ENCODE results near the gene FIBIN. TPM values are rescaled to one million over a fixed set of nuclear protein-coding genes. Genes with fewer than 3 reads are reported as not detected.

Gene FIBIN
- total RNA-seq, 1 donor from 2014 or later: 27.3 TPM

- no peaks in the 10 kb centered on the region for H3K27me3 ChIP-seq
- H3K4me3 ChIP-seq: no peak overlapping the region
- ATAC-seq (no peak), DNase-seq (no peak)
- no peaks in the 10 kb centered on the region for H3K36me3 ChIP-seq
- no peak for TF ChIP-seq CTCF (IDR thresholded peaks at IDR 0.05)
- intact Hi-C loops (cut with DNase I): no loop called here
- no peak overlapping the region for H3K27ac ChIP-seq
- H3K9me3 ChIP-seq: no peaks in the 10 kb centered on the region
- H3K4me1 ChIP-seq: peaks cover 5% of the 10 kb centered on the region
These were observed 45.0 kb upstream of the FIBIN start for GRCh38 chr11:26948881-26949280.

DNA sequence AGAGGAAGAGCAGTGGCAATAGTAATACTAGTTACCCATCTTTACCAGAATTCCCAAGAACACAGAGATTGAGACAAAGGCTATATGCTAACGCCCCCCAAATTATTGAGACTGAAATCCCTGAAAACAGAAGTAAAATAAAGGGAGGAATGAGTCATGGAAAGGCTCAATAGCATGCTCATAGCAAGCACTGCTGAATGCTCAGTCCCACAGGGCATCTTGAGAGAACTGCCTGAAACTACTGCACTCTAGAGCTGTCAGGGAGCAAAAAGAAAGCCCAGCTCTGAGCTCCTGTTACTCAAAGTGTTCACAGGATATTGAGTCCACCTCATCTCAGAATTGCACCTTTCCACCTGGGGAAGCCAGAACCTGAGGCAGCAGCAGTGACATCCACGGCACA is 44.1 kb upstream of the FIBIN start:
- intact Hi-C loops (cut with DNase I): no loop called here
- no peak overlapping the region for H3K27ac ChIP-seq
- no peak for TF ChIP-seq CTCF (IDR thresholded peaks at IDR 0.05)
- H3K27me3 ChIP-seq: no peaks in the 10 kb centered on the region
- ATAC-seq (no peak), DNase-seq (no peak)
- H3K36me3 ChIP-seq: no peaks in the 10 kb centered on the region
- no peaks in the 10 kb centered on the region for H3K9me3 ChIP-seq
- H3K4me1 ChIP-seq: peaks cover 5% of the 10 kb centered on the region
- no peak overlapping the region for H3K4me3 ChIP-seq

- no peaks in the 10 kb centered on the region for H3K9me3 ChIP-seq
- peak; percentile 60 for ATAC-seq
These were observed 43.6 kb upstream of the FIBIN start for GRCh38 chr11:26950260-26950719.

DNA sequence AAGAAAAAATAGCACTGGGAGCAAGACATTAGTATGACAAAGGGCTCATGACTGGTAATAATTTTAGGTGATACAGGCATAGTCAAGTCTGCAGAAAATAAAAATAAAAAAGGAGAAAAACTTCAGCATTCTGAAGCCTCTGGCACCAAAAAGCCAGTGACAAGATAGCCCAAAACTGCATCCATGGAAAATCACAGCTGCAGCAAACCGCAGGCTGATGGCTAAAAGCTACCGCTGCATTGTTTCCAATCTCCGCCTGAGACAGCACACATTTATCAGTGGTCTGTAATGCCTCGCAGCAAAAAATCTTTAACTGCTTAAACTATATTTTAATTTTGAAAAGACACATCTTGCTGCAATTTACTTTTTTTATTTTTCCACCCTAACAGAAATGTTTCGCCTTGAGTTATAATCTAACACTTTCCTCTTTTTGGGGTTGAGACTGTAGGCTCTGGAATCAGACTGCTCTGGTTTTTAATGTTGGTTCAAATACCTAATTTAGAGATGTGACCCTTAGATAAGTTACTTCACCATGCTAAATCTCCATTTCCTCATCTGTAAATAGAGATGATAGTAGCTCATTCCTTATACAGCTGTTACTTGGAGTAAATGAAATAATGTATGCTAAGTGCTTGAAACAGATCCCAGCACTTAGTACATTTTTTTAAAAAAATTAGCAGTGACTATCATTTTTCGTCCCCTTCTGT is 42.0 kb upstream of the FIBIN start:
- no peak for DNase-seq
- no peak for ATAC-seq
- H3K27ac ChIP-seq: no peak overlapping the region
- H3K27me3 ChIP-seq: no peaks in the 10 kb centered on the region
- intact Hi-C loops (cut with DNase I): no loop called here
- H3K9me3 ChIP-seq: no peaks in the 10 kb centered on the region
- H3K4me1 ChIP-seq: peaks cover 5% of the 10 kb centered on the region
- no peak overlapping the region for H3K4me3 ChIP-seq
- TF ChIP-seq CTCF (IDR thresholded peaks at IDR 0.05): no peak
- no peaks in the 10 kb centered on the region for H3K36me3 ChIP-seq

More at GRCh38 chr11:26950260-26950719, 43.6 kb upstream of the FIBIN start:
- H3K4me3 ChIP-seq: no peak overlapping the region
- TF ChIP-seq CTCF (IDR thresholded peaks at IDR 0.05): no peak
- no peaks in the 10 kb centered on the region for H3K36me3 ChIP-seq
- peak; percentile 57 for DNase-seq
- peaks cover 5% of the 10 kb centered on the region for H3K4me1 ChIP-seq
- intact Hi-C loops (cut with DNase I): no loop called here
- no peaks in the 10 kb centered on the region for H3K27me3 ChIP-seq
- H3K27ac ChIP-seq: no peak overlapping the region

DNA sequence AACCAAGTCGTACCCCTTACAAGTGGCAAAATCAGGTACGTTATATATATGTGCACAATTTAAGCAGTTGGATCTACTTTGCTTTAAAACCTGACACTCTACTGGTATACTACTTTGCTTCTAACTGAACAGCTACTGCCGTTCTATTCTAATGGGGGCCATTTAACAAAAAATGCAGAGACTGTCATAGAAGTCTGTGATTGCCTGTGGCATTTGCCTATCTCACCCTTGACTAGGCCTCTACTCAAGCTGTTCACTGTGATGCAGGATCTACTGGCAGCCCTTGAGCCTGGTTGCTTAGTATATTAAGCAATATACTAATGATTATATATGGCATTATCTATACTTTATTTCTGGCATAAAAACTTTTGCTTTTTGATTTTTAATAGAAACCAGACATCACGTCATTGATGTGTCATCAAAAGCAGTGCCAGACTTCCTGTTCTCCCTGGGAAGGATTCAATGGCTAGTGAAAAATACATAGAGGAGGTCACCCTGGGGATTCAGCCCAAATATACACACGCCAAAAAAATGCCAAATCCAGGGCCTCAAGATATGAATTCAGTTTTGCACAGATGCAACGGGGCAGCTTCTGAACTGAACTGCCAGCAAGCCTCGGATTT is 40.0 kb upstream of the FIBIN start:
- Histone ChIP-seq H3K9me3 (no peaks in the 10 kb centered on the region), H3K4me1 (no peaks in the 10 kb centered on the region), H3K27ac (no peak overlapping the region), H3K27me3 (no peaks in the 10 kb centered on the region), H3K36me3 (no peaks in the 10 kb centered on the region), H3K4me3 (no peak overlapping the region)
- intact Hi-C loops (cut with DNase I): no loop called here
- ATAC-seq (no peak), DNase-seq (no peak)
- no peak for TF ChIP-seq CTCF (IDR thresholded peaks at IDR 0.05)
